Measurements from ENCODE around the gene WNT3A. TPM values are rescaled to one million over a fixed set of nuclear protein-coding genes. Genes with fewer than 3 reads are reported as not detected.

Gene WNT3A
- polyA plus RNA-seq, 1 of the 3 experiments (the other 2 are of a cell fraction), result not detected

DNA sequence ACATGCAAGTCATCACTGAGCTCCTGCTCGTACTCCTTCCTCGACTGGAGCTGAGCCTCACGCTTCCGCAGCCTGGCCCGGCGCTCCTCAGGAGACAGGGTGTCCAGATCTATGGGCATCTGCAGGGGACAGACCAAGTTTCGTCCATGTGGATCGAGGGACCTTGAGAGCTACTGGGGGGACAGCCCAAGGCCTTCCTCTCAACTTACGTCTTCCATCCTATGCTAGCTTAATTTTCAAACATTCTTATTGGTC, 99.9 kb downstream of the WNT3A start:
- Histone ChIP-seq H3K4me2 (no peak overlapping the region), H2AFZ (ENCODE audit: low read depth) (no peak overlapping the region), H3K4me3 (ENCODE audit: low read depth in 2 of 2, low read length in 1 of 2) (no peak overlapping the region), H3K27me3 (ENCODE audit: insufficient read depth) (no peaks in the 10 kb centered on the region), H3F3A (replicated peaks; ENCODE audit: insufficient read depth) (no peaks in the 10 kb centered on the region), H3K36me3 (replicated peaks in 1 of 2; ENCODE audit: control insufficient read depth in 1 of 2, insufficient read depth in 2 of 2, low read length in 1 of 2) (peaks cover 6 to 23% of the 10 kb centered on the region in 2 experiments), H3K27ac (ENCODE audit: low read depth in 2 of 2, low read length in 1 of 2) (no peak overlapping the region), H3K9ac (no peak overlapping the region), H4K20me1 (ENCODE audit: insufficient read depth) (peaks cover 2% of the 10 kb centered on the region), H3K4me1 (ENCODE audit: control insufficient read depth in 1 of 2, insufficient read depth in 2 of 2, low read depth in 1 of 2, low read length in 1 of 2) (peaks cover 8 to 41% of the 10 kb centered on the region in 2 experiments; a peak in 3 of 4 replicates), H3K9me2 (no peaks in the 10 kb centered on the region), H3K9me3 (no peaks in the 10 kb centered on the region), H3K79me2 (ENCODE audit: insufficient read depth) (peaks cover 32% of the 10 kb centered on the region; the same call in 1 of the 2 replicates)
- ChIA-PET CTCF (interaction anchor here (1.0 to 5.6 kb wide), 3 partner anchors 24 to 107 kb away, joined by 3 to 31 read pairs (median 3); no protein-coding TSS in a partner anchor), POLR2A (interaction anchor here (0.6 to 1.3 kb wide), 2 partner anchors 12 to 24 kb away, joined by 3 to 4 read pairs; partner anchors contain the start of gene ARF1)
- DNase-seq, result no peak
- WGBS (ENCODE audit: low lambda C conversion rate), result 90% methylated on average over 8 of the region's 9 CpGs
- TF ChIP-seq GATA2 (CRISPR knock-in tag; IDR thresholded peaks at IDR 0.05) (no peak), FOXM1 (IDR thresholded peaks at IDR 0.05; ENCODE audit: low read depth) (no peak), EP300 (IDR thresholded peaks at IDR 0.05; ENCODE audit: borderline replicate concordance in 1 of 2, low read depth in 1 of 2, low read length in 1 of 2) (no peak), TAF1 (IDR thresholded peaks at IDR 0.05; ENCODE audit: borderline replicate concordance, low read depth, low read length) (no peak), JUND (IDR thresholded peaks at IDR 0.05) (no peak), CHD2 (IDR thresholded peaks at IDR 0.05; ENCODE audit: low read length, partially characterized antibody) (no peak), POLR2AphosphoS5 (IDR thresholded peaks at IDR 0.05; ENCODE audit: low read depth, low read length) (no peak), NFIC (IDR thresholded peaks at IDR 0.05; ENCODE audit: borderline replicate concordance) (no peak), SIN3A (IDR thresholded peaks at IDR 0.05; ENCODE audit: borderline replicate concordance, low read depth, low read length) (no peak), FOSL2 (IDR thresholded peaks at IDR 0.05; ENCODE audit: borderline replicate concordance, low read depth) (no peak), FOXJ3 (CRISPR knock-in tag; IDR thresholded peaks at IDR 0.05) (no peak)
- TF ChIP-seq, protein P1, sequence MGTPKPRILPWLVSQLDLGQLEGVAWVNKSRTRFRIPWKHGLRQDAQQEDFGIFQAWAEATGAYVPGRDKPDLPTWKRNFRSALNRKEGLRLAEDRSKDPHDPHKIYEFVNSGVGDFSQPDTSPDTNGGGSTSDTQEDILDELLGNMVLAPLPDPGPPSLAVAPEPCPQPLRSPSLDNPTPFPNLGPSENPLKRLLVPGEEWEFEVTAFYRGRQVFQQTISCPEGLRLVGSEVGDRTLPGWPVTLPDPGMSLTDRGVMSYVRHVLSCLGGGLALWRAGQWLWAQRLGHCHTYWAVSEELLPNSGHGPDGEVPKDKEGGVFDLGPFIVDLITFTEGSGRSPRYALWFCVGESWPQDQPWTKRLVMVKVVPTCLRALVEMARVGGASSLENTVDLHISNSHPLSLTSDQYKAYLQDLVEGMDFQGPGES (IDR thresholded peaks at IDR 0.05; ENCODE audit: low read depth, low read length), result no peak
- TF ChIP-seq, protein P2, sequence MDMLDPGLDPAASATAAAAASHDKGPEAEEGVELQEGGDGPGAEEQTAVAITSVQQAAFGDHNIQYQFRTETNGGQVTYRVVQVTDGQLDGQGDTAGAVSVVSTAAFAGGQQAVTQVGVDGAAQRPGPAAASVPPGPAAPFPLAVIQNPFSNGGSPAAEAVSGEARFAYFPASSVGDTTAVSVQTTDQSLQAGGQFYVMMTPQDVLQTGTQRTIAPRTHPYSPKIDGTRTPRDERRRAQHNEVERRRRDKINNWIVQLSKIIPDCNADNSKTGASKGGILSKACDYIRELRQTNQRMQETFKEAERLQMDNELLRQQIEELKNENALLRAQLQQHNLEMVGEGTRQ (IDR thresholded peaks at IDR 0.05; ENCODE audit: borderline replicate concordance, low read depth, low read length), result no peak

DNA sequence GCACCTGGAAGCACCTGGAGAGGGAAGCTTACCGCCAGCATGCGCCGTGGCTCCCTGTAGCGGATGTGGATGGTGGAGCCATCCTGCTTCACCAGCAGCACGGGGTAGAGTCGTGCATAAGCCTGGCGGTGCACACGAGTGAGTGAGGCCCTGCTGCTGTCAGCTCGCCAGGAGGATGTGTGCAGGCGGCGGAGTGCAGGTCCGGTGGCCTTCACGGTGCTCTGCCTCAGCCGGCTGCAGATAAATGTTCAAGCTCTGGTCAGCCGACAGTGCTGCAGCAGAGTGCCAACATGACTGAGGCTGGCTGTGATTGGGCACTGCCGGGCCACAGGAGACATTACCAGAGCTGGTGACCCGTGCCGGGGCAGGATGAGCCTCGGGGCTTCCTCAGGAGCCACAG, 100.8 kb downstream of the WNT3A start:
- Histone ChIP-seq H3K9ac (no peak overlapping the region), H3K79me2 (ENCODE audit: insufficient read depth) (peaks cover 27% of the 10 kb centered on the region; the same call in 1 of the 2 replicates), H3K4me1 (ENCODE audit: control insufficient read depth in 1 of 2, insufficient read depth in 2 of 2, low read depth in 1 of 2, low read length in 1 of 2) (peaks cover 8 to 35% of the 10 kb centered on the region in 2 experiments; a peak in 3 of 4 replicates), H4K20me1 (ENCODE audit: insufficient read depth) (no peaks in the 10 kb centered on the region), H3K9me2 (no peaks in the 10 kb centered on the region), H3K36me3 (replicated peaks in 1 of 2; ENCODE audit: control insufficient read depth in 1 of 2, insufficient read depth in 2 of 2, low read length in 1 of 2) (peaks cover 6 to 23% of the 10 kb centered on the region in 2 experiments), H3K4me2 (peak overlapping the region; percentile 89; the same call in 1 of the 2 replicates), H2AFZ (ENCODE audit: low read depth) (no peak overlapping the region), H3K27ac (ENCODE audit: low read depth in 2 of 2, low read length in 1 of 2) (no peak overlapping the region), H3F3A (replicated peaks; ENCODE audit: insufficient read depth) (no peaks in the 10 kb centered on the region), H3K9me3 (no peaks in the 10 kb centered on the region), H3K4me3 (ENCODE audit: low read depth in 2 of 2, low read length in 1 of 2) (no peak overlapping the region; a peak in 2 of 4 replicates), H3K27me3 (ENCODE audit: insufficient read depth) (no peaks in the 10 kb centered on the region)
- POLR2A ChIA-PET, result no interaction called here
- CTCF ChIA-PET, result interaction anchor here (1.1 to 5.6 kb wide), 2 partner anchors 23 to 59 kb away, joined by 3 to 31 read pairs; no protein-coding TSS in a partner anchor
- no peak for DNase-seq
- 90% methylated on average over 2 of the region's 19 CpGs for WGBS (ENCODE audit: low lambda C conversion rate)
- no peak for TF ChIP-seq YY1 (IDR thresholded peaks at IDR 0.05; ENCODE audit: low read depth)
- TF ChIP-seq, protein P3, sequence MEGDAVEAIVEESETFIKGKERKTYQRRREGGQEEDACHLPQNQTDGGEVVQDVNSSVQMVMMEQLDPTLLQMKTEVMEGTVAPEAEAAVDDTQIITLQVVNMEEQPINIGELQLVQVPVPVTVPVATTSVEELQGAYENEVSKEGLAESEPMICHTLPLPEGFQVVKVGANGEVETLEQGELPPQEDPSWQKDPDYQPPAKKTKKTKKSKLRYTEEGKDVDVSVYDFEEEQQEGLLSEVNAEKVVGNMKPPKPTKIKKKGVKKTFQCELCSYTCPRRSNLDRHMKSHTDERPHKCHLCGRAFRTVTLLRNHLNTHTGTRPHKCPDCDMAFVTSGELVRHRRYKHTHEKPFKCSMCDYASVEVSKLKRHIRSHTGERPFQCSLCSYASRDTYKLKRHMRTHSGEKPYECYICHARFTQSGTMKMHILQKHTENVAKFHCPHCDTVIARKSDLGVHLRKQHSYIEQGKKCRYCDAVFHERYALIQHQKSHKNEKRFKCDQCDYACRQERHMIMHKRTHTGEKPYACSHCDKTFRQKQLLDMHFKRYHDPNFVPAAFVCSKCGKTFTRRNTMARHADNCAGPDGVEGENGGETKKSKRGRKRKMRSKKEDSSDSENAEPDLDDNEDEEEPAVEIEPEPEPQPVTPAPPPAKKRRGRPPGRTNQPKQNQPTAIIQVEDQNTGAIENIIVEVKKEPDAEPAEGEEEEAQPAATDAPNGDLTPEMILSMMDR (IDR thresholded peaks at IDR 0.05), result no peak
- no peak for TF ChIP-seq ELF1 (IDR thresholded peaks at IDR 0.05)
- TF ChIP-seq FOSL2 (IDR thresholded peaks at IDR 0.05; ENCODE audit: borderline replicate concordance, low read depth), result no peak
- TF ChIP-seq, protein P2 (IDR thresholded peaks at IDR 0.05; ENCODE audit: borderline replicate concordance, low read depth, low read length), result no peak
- TF ChIP-seq CHD2 (IDR thresholded peaks at IDR 0.05; ENCODE audit: low read length, partially characterized antibody), result no peak
- TF ChIP-seq GABPA (IDR thresholded peaks at IDR 0.05; ENCODE audit: low read depth), result no peak
- TF ChIP-seq FOXM1 (IDR thresholded peaks at IDR 0.05; ENCODE audit: low read depth), result no peak
- TF ChIP-seq, protein P4, sequence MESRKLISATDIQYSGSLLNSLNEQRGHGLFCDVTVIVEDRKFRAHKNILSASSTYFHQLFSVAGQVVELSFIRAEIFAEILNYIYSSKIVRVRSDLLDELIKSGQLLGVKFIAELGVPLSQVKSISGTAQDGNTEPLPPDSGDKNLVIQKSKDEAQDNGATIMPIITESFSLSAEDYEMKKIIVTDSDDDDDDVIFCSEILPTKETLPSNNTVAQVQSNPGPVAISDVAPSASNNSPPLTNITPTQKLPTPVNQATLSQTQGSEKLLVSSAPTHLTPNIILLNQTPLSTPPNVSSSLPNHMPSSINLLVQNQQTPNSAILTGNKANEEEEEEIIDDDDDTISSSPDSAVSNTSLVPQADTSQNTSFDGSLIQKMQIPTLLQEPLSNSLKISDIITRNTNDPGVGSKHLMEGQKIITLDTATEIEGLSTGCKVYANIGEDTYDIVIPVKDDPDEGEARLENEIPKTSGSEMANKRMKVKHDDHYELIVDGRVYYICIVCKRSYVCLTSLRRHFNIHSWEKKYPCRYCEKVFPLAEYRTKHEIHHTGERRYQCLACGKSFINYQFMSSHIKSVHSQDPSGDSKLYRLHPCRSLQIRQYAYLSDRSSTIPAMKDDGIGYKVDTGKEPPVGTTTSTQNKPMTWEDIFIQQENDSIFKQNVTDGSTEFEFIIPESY (IDR thresholded peaks at IDR 0.05; ENCODE audit: borderline replicate concordance, low read depth), result no peak
- no peak for TF ChIP-seq GATA2 (CRISPR knock-in tag; IDR thresholded peaks at IDR 0.05)
- TF ChIP-seq RAD21 (IDR thresholded peaks at IDR 0.05; ENCODE audit: low read length), result no peak
- TF ChIP-seq, protein P1 (IDR thresholded peaks at IDR 0.05; ENCODE audit: low read depth, low read length), result no peak

Measured in SK-N-SH (cell line).